LNCAP (cell line): ENCODE measurements around the gene C16orf95.

Experiments
- CTCF ChIP-seq: fragments of 450-650 bp; IDR thresholded peaks from 2 replicates; pipeline ENCODE4 v1.5.1; 2017; ENCODE audit warnings: mild to moderate bottlenecking

The C16orf95 gene

GRCh38 chr16:87332150-87332549 is 15.0 kb upstream of the C16orf95 start:
- TF ChIP-seq CTCF, result no peak

GRCh38 chr16:87331241-87331801 is 14.1 kb upstream of the C16orf95 start:
- TF ChIP-seq CTCF, result no peak

- no peak for TF ChIP-seq CTCF
Measured at GRCh38 chr16:87330646-87331045, 13.5 kb upstream of the C16orf95 start.

GRCh38 chr16:87330257-87330624 is 13.0 kb upstream of the C16orf95 start:
- no peak for TF ChIP-seq CTCF

- no peak for TF ChIP-seq CTCF
Measured at GRCh38 chr16:87329436-87330256, 12.5 kb upstream of the C16orf95 start.

- no peak for TF ChIP-seq CTCF
Measured at GRCh38 chr16:87328846-87329245, 11.7 kb upstream of the C16orf95 start.

- no peak for TF ChIP-seq CTCF
Measured at GRCh38 chr16:87327798-87328495, 10.8 kb upstream of the C16orf95 start.
